Liver (tissue), 9 donors: ENCODE measurements around the gene SLC35A2. TPM values are rescaled to one million over a fixed set of nuclear protein-coding genes. Genes with fewer than 3 reads are reported as not detected.
A peak's percentile ranks its signal among the peaks of the same experiment; 100 is the strongest.

Experiments used
- DNase-seq: peaks from one replicate; pipeline ENCODE4 v3.0.0-alpha.2; 2017; ENCODE audit warnings: low spot score
- H3K27ac ChIP-seq, 2 donors: one replicate each; pipeline ENCODE4 v1.7.0; 2013; ENCODE audit warnings: inconsistent platforms in 2 of 2, low read length in 2 of 2, control low read depth in 1 of 2, low read depth in 1 of 2, mild to moderate bottlenecking in 1 of 2
- H3K27me3 ChIP-seq, 4 donors: one replicate each; pipeline versions ENCODE4 v1.6.1 to v1.7.0; 2013; ENCODE audit warnings: low read length in 3 of 4, inconsistent platforms in 1 of 4, mild to moderate bottlenecking in 1 of 4, moderate library complexity in 1 of 4; ENCODE audit not compliant: control insufficient read depth in 4 of 4, insufficient read depth in 4 of 4
- H3K36me3 ChIP-seq, 4 donors: one replicate each; pipeline versions ENCODE4 v1.6.1 to v1.7.0; 2013; ENCODE audit warnings: low read length in 3 of 4, mild to moderate bottlenecking in 3 of 4, low read depth in 1 of 4, moderate library complexity in 1 of 4; ENCODE audit not compliant: control insufficient read depth in 4 of 4, insufficient read depth in 3 of 4
- H3K4me1 ChIP-seq, 4 donors: one replicate each; pipeline versions ENCODE4 v1.6.1 to v1.7.0; 2013; ENCODE audit warnings: low read length in 3 of 4, mild to moderate bottlenecking in 3 of 4, moderate library complexity in 1 of 4; ENCODE audit not compliant: control insufficient read depth in 4 of 4, insufficient read depth in 4 of 4
- H3K4me3 ChIP-seq, 3 donors: one replicate each; pipeline versions ENCODE4 v1.6.1 to v1.7.0; 2013; ENCODE audit warnings: low read length in 3 of 3, control low read depth in 1 of 3, low read depth in 1 of 3, mild to moderate bottlenecking in 1 of 3
- H3K9ac ChIP-seq, 2 donors: one replicate each; pipeline ENCODE4 v1.7.0; 2013; ENCODE audit warnings: low read length in 2 of 2, mild to moderate bottlenecking in 2 of 2, moderate library complexity in 2 of 2, control low read depth in 1 of 2, low read depth in 1 of 2
- H3K9me3 ChIP-seq, 4 donors: one replicate each; pipeline versions ENCODE4 v1.6.1 to v1.7.0; 2013; ENCODE audit warnings: low read length in 3 of 4; ENCODE audit not compliant: control insufficient read depth in 4 of 4
- ATF3 ChIP-seq: IDR thresholded peaks from 2 replicates; pipeline ENCODE4 v1.6.1; 2016; ENCODE audit warnings: antibody characterized with exemption
- CTCF ChIP-seq: fragments of 150-350 bp; IDR thresholded peaks from 2 replicates; pipeline ENCODE4 v1.5.1; 2017; ENCODE audit warnings: improper control_type of control experiment, low read depth, low read length; ENCODE audit not compliant: missing input control
- EGR1 ChIP-seq, 2 donors: IDR thresholded peaks; 2 replicates each; pipeline ENCODE4 v1.6.1; 2016 to 2018; ENCODE audit warnings: antibody characterized with exemption in 2 of 2, low read depth in 2 of 2
- FOXA2 ChIP-seq: IDR thresholded peaks from 2 replicates; pipeline ENCODE4 v1.6.1; 2016; ENCODE audit warnings: antibody characterized with exemption
- HNF4A ChIP-seq, 2 donors: conservative IDR thresholded peaks; 2 replicates each; pipeline ENCODE4 v1.6.1; 2016; ENCODE audit warnings: antibody characterized with exemption in 2 of 2, mild to moderate bottlenecking in 2 of 2
- HNF4G ChIP-seq: IDR thresholded peaks from 2 replicates; pipeline ENCODE4 v1.6.1; 2016; ENCODE audit warnings: antibody characterized with exemption
- JUND ChIP-seq, 2 donors: IDR thresholded peaks; 2 replicates each; pipeline ENCODE4 v1.6.1; 2016; ENCODE audit warnings: antibody characterized with exemption in 2 of 2
- MAX ChIP-seq: IDR thresholded peaks from 2 replicates; pipeline ENCODE4 v1.6.1; 2016; ENCODE audit warnings: antibody characterized with exemption
- NR2F2 ChIP-seq: IDR thresholded peaks from 2 replicates; pipeline ENCODE4 v1.6.1; 2016; ENCODE audit warnings: antibody characterized with exemption
- RAD21 ChIP-seq, 2 donors: IDR thresholded peaks; 2 replicates each; pipeline ENCODE4 v1.6.1; 2016; ENCODE audit warnings: antibody characterized with exemption in 2 of 2, mild to moderate bottlenecking in 2 of 2
- REST ChIP-seq: IDR thresholded peaks from 2 replicates; pipeline ENCODE4 v1.6.1; 2016; ENCODE audit warnings: antibody characterized with exemption, mild to moderate bottlenecking
- RXRA ChIP-seq, 2 donors: IDR thresholded peaks; 2 replicates each; pipeline ENCODE4 v1.6.1; 2017 to 2018; ENCODE audit warnings: antibody characterized with exemption in 2 of 2, mild to moderate bottlenecking in 1 of 2
- SP1 ChIP-seq: IDR thresholded peaks from 2 replicates; pipeline ENCODE4 v1.6.1; 2018; ENCODE audit warnings: antibody characterized with exemption, mild to moderate bottlenecking
- TAF1 ChIP-seq: conservative IDR thresholded peaks from 2 replicates; pipeline ENCODE4 v1.6.1; 2016; ENCODE audit warnings: antibody characterized with exemption, mild to moderate bottlenecking
- YY1 ChIP-seq: IDR thresholded peaks from 2 replicates; pipeline ENCODE4 v1.6.1; 2016; ENCODE audit warnings: antibody characterized with exemption, mild to moderate bottlenecking
- WGBS: extraction: QIAGEN DNeasy Blood & Tissue Kit; methylation state at CpG from one replicate; pipeline ENCODE4 v1.1.7; 2013; 5-methylcytosine and 5-hydroxymethylcytosine counted together
- polyA plus RNA-seq, 2 donors: library from polyadenylated mRNA; stranded (reverse) in 1 of 2; unstranded in 1 of 2; fragments of 200-250 nt in 1 of 2; fragments of >200 nt in 1 of 2; fragmentation: Nextera tagmentation in 1 of 2; extraction: Ambion mirVana in 1 of 2; gene quantifications; one replicate each; pipeline versions ENCODE4 v1.2.1 to v1.2.3, GENCODE V29; 2013 to 2015
- total RNA-seq, 2 donors: library from RNA; depleted of rRNA; stranded (reverse); fragments of >200 nt; gene quantifications; one replicate each; pipeline ENCODE4 v1.2.3, GENCODE V29; 2014
- donor health status: healthy.
- donor health status: healthy.
- donor health status: healthy.
- donor health status: healthy.
- donor health status: healthy.

The SLC35A2 gene
- total and polyA plus RNA-seq, 4 donors, result 10.0 to 26.9 (median 14.4) TPM

GRCh38 chrX:48919360-48919841 is 8.0 kb upstream of the SLC35A2 start:
- H3K4me1 ChIP-seq, result peaks cover 0 to 36% (median 9%) of the 10 kb centered on the region in 4 donors
- TF ChIP-seq MAX, result no peak
- TF ChIP-seq FOXA2, result no peak
- no peak for TF ChIP-seq TAF1
- TF ChIP-seq EGR1 (IDR thresholded peaks at IDR 0.05; ENCODE audit: low read depth in 2 of 2), result no peak
- no peak for TF ChIP-seq RXRA (IDR thresholded peaks at IDR 0.05)
- TF ChIP-seq CTCF, result no peak
- no peak for TF ChIP-seq JUND (IDR thresholded peaks at IDR 0.05)
- no peak for TF ChIP-seq SP1
- no peak for TF ChIP-seq REST
- TF ChIP-seq YY1, result no peak
- TF ChIP-seq ATF3, result no peak
- peak overlapping the region in 1 of 2 donors; percentile 59 for H3K9ac ChIP-seq
- peaks cover 0 to 2% (median 0%) of the 10 kb centered on the region in 4 donors for H3K27me3 ChIP-seq
- H3K9me3 ChIP-seq, result no peaks in the 10 kb centered on the region
- under 1% methylated on average over 15 of the region's 15 CpGs for whole genome bisulfite sequencing
- H3K27ac ChIP-seq, result peak overlapping the region; percentile 80 to 88
- no peak for DNase-seq
- H3K36me3 ChIP-seq, result peaks cover 0 to 16% (median 1%) of the 10 kb centered on the region in 4 donors
- peak overlapping the region in 2 of 3 donors; percentile 24 to 54 for H3K4me3 ChIP-seq

GRCh38 chrX:48918643-48919340 is 7.3 kb upstream of the SLC35A2 start, which contains the start of gene PIM2:
PIM2 (minus strand) TSS chrX:48919024; CDS start chrX:48918834, 190 bp downstream.
- TF ChIP-seq HNF4G (no peak), FOXA2 (no peak), EGR1 (IDR thresholded peaks at IDR 0.05; ENCODE audit: low read depth in 2 of 2) (no peak), HNF4A (conservative IDR thresholded peaks at IDR 0.05) (no peak), MAX (peak; percentile 54), REST (peak; percentile 50), CTCF (no peak), ATF3 (no peak), SP1 (peak; percentile 51), RXRA (IDR thresholded peaks at IDR 0.05) (no peak), RAD21 (IDR thresholded peaks at IDR 0.05) (no peak), YY1 (no peak), TAF1 (peak; percentile 82), NR2F2 (no peak), JUND (IDR thresholded peaks at IDR 0.05) (no peak)
- WGBS, result under 1% methylated on average over 55 of the region's 55 CpGs
- DNase-seq, result peak; percentile 88
- Histone ChIP-seq H3K4me1 (peaks cover 0 to 36% (median 9%) of the 10 kb centered on the region in 4 donors), H3K4me3 (peak within 1 kb of the TSS; percentile 26 to 60 (median 54)), H3K36me3 (peaks cover 0 to 14% (median 2%) of the 10 kb centered on the region in 4 donors), H3K27ac (peak within 1 kb of the TSS; percentile 80 to 88), H3K27me3 (peaks cover 0 to 2% (median 0%) of the 10 kb centered on the region in 4 donors), H3K9ac (peak within 1 kb of the TSS; percentile 59 to 67), H3K9me3 (no peaks in the 10 kb centered on the region)
